ENCODE measurements around the gene S100A8.
"Not testable (repeated sequence)": the region's sequence is repeated elsewhere in the genome, so short reads cannot be mapped to it uniquely, and the experiment has no call there.

Gene S100A8

DNA sequence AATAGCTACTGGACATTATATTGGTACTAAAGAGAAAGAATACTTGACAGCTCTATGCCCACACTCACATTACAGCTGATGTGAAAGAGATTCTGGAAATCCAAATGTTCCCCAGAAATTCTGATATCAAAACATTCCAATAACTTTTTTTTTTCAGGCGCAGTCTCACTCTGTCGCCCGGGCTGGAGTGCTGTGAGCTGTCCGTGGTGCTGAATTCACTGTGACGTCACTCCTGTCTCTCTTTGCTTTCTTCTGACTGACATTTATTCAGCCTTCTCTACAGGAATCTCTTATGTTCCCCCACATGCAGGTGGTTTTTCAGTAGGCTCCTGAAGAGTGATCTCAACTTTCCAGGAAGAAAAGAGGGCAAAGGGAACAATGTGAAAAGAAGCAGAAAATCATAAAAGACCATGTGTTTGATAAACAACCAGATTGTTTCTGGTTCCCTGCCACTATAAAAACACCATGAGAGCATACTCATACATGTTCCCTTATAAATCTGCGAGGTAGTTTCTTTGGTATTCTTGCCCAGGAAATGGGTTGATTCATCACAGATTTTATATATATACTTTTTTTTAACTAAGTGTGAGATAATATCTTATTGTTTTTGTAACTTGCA, 31.7 kb upstream of the S100A8 start:
- ATAC-seq (no peak), DNase-seq (peak; percentile 35 to 41)
- no peaks in the 10 kb centered on the region for H3K9me3 Mint-ChIP-seq
- peak overlapping the region in 1 of 2 donors; percentile 46 for H3K27ac Mint-ChIP-seq
- no peaks in the 10 kb centered on the region for H3K4me1 Mint-ChIP-seq
- H3K4me3 Mint-ChIP-seq: no peak overlapping the region
- H3K27me3 Mint-ChIP-seq: peaks cover 49% of the 10 kb centered on the region

DNA sequence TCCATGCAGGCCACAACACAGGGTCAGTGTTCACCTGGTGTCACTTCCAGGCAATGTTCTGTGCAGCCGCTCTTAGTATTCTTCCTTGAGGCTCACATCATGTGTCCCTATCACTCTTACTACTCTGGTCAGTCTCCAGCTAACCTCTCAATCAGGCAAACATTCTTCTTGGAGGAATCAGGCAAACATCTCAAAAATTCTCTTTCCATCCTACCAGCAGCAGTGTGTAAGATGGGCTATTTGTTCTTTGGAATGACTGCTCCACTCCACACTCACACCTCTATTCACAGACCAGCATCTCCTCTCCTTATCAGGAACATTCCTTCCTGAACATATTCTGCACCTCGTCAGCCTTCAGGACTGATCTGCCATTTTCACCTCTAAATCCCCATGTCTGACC, 29.4 kb upstream of the S100A8 start:
- no peaks in the 10 kb centered on the region for H3K4me1 Mint-ChIP-seq
- ATAC-seq (no peak), DNase-seq (no peak)
- peaks cover 27% of the 10 kb centered on the region for H3K27me3 Mint-ChIP-seq
- no peak overlapping the region for H3K4me3 Mint-ChIP-seq
- H3K9me3 Mint-ChIP-seq: no peaks in the 10 kb centered on the region
- H3K27ac Mint-ChIP-seq: no peak overlapping the region

DNA sequence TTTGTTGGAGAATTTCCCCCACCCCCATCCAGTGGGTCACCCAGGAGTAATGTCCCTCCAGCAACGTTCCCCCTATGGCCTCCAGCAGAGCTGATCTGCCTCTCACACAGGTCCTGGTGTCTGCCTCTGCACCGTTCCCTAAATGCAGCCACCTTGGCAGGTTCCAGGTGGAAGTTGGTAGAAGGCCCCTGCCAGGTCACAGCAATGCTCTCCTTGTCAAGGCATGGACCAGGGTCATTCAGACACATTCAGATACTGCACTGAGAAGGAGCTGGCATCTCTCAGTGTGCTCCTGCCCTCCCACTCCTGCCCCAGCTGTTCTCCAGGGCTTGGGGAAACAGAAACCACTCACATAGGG, 28.5 kb upstream of the S100A8 start:
- peaks cover 20% of the 10 kb centered on the region for H3K27me3 Mint-ChIP-seq
- not testable (repeated sequence) for H3K4me3 Mint-ChIP-seq, H3K27ac Mint-ChIP-seq, DNase-seq, H3K4me1 Mint-ChIP-seq, ATAC-seq, H3K9me3 Mint-ChIP-seq

DNA sequence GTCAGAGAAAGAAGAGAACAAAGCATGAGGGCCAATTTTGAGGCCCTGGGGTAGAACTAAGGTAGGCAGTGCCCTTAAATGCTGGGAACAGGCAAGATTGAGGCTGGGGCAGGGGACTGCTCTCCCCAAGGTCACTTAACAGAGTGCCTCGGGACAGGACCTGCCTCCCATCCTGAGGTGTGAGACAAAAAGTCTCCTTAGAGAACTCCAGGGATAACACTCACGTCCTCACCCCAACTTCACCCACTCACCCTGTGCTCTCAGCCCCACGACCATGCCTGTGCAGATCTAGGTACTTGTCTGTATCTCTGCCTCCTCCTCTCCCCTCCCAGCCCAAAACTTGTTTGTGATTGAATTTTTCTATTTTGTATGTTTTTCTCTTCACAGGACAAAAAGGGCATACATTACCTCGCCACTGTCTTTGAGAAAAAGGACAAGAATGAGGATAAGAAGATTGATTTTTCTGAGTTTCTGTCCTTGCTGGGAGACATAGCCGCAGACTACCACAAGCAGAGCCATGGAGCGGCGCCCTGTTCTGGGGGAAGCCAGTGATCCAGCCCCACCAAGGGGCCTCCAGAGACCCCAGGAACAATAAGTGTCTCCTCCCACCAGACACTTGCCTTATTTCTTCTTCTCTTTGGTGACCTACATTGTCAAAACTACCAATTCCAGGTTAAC, 28.0 kb upstream of the S100A8 start:
- not testable (repeated sequence) for H3K4me1 Mint-ChIP-seq, H3K4me3 Mint-ChIP-seq, ATAC-seq, H3K9me3 Mint-ChIP-seq, H3K27ac Mint-ChIP-seq, DNase-seq
- H3K27me3 Mint-ChIP-seq: peaks cover 20% of the 10 kb centered on the region

DNA sequence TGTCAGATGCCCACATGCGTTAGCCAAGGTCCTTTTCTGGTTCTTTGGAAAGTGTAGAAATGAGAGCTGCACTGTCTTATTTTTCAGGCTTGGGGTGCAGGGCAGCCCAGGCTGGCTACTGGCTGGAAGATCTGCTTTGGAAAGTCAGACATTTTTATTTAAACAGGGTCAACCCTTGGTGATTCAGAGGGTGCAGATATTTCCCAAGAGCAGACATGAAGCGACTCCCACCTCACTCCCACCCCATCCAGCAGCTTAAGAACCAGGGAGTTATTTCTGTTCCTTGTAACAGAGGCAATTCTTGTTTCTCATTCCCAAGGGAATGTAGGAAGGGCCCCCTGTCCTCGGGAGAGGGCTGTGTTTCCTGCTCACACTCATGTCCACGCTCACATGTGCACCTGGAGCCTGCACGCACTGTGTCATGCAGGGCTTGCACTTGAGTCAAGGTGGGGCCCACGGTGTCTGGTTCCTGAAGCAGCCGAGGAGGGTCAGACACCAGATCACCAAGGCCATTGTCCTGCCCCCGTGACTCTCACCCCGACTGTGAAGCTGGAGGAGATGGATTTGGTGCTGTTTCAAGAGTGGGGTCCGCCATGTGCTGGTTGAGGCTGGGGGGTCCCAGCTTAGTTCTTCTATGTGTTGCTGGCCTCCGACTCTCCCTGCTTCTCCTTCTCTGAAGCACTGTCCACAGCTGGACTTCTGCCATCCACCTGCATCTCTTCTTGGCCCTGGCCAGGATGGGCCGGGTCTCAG, 26.4 kb upstream of the S100A8 start:
- Mint-ChIP-seq H3K27ac (no peak overlapping the region), H3K9me3 (no peaks in the 10 kb centered on the region)
- no peak for ATAC-seq

DNA sequence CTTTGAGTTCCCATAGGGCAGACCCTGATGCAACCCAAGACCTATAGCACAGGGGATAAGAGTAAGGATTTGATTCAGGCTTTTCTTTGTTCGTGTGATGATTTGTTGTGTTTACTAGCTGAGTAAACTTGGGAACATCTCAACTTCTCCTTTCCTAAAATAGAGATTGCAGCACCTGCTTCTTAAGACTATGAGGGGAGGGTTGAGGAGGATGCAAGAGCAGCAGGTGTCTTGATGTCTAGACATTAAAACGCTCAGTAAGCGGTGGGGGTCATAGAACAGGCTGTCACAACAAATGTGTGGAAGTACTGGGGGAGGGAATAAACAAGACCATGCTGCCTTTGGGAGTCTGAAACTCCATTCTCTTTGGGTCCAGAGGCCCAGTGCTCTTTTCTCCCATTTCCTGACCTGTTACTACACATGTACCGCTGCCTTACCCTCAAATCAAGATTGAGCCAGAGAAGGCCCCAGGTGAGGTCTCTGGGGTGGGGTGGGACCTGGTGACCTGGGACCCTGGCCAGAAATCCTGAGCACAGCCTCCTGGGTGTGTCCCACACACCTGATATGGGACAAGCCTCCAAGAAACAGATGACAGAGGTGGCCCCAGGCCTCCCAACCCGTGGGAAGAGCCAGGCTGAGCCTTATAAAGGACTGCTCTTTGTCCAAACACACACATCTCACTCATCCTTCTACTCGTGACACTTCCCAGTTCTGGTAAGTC, 25.1 kb upstream of the S100A8 start, which contains the start of gene S100A7A:
Gene S100A7A (plus strand): TSS at position 671 of the 721 bp plus-strand sequence. CDS start 1,563 bp downstream, outside the sequence.
- Mint-ChIP-seq H3K9me3 (no peaks in the 10 kb centered on the region), H3K27me3 (peaks cover 16% of the 10 kb centered on the region), H3K27ac (no peak within 1 kb of the TSS), H3K4me3 (no peak within 1 kb of the TSS), H3K4me1 (no peaks in the 10 kb centered on the region)
- no peak for ATAC-seq
- DNase-seq: no peak

More for the DNA sequence above, 26.4 kb upstream of the S100A8 start:
- Mint-ChIP-seq H3K27me3 (peaks cover 20% of the 10 kb centered on the region), H3K4me1 (no peaks in the 10 kb centered on the region), H3K4me3 (no peak overlapping the region)
- no peak for DNase-seq

DNA sequence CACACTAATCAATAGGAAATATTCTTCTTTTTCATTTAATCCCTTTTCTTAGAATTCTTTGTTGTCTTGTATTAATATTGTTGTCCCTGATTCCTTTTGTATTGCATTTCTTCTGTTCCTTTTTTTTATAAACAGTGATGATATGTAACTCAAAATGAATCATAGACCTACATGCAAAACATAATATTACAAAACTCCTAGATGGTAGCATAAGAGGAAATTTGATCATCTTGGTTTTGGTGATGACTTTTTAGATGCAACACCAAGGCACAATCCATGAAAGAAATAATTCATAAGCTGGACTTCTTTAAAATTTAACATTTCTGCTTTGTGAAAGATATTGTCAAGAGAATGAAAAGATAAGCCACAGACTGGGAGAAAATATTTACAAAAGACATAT, 23.1 kb upstream of the S100A8 start:
- not testable (repeated sequence) for H3K4me1 Mint-ChIP-seq, H3K9me3 Mint-ChIP-seq, DNase-seq, ATAC-seq, H3K27ac Mint-ChIP-seq, H3K4me3 Mint-ChIP-seq
- peaks cover 10% of the 10 kb centered on the region for H3K27me3 Mint-ChIP-seq

DNA sequence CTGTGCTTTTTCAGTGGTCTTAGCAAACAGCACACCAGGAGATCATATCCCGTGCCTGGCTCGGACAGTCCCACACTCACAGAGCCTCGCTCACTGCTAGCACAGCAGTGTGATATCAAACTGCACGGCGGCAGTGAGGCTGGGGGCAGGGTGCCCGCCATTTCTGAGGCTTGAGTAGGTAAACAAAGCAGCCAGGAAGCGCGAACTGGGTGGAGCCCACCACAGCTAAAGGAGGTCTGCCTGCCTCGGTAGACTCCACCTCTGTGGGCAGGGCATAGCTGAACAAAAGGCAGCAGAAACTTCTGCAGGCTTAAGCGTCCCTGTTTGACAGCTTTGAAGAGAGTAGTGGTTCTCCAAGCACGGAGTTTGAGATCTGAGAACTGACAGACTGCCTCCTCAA, 16.4 kb upstream of the S100A8 start:
- not testable (repeated sequence) for H3K4me1 Mint-ChIP-seq, H3K9me3 Mint-ChIP-seq, H3K27ac Mint-ChIP-seq, DNase-seq, H3K4me3 Mint-ChIP-seq, ATAC-seq
- H3K27me3 Mint-ChIP-seq: peaks cover 10% of the 10 kb centered on the region

DNA sequence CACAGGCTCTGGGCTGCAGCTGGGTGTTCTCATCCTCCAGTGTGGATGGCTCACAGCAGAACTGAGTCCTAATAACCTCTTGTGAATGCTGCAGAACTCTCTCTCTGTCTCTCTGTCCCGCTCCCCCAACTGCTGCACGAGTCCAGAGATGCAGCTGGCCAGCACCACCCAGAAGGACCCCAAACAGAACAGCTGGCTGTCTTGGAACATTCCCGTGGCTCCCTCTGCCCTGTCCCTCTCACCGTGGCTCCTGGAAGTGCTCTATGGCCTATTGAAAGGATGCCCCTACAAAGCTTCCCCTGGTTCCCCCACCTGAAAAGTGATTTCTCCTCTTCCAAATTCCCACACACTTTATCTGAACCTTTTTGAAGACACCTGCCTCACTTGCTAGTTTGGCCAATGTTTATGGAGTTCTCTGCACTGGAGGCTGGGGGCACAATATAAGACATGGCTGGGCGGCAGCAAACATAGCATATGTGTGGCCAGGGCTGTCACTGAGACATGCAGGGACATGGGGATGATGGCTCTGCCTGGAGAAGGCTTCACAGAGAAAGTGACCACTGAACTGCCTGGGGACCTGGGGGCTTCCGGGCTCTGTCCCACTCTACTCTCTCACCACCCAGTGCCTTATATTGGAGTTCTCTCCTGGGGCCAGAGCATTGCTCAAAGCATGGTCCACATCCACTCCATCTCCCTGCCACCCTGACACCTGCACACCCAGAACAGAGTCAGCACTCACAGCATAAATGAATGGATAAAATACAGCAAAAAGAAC, 15.1 kb upstream of the S100A8 start:
- not testable (repeated sequence) for ATAC-seq, H3K9me3 Mint-ChIP-seq, H3K4me3 Mint-ChIP-seq, H3K4me1 Mint-ChIP-seq, DNase-seq
- peaks cover 10% of the 10 kb centered on the region for H3K27me3 Mint-ChIP-seq
- H3K27ac Mint-ChIP-seq: peak overlapping the region in 1 of 2 donors; percentile 36

DNA sequence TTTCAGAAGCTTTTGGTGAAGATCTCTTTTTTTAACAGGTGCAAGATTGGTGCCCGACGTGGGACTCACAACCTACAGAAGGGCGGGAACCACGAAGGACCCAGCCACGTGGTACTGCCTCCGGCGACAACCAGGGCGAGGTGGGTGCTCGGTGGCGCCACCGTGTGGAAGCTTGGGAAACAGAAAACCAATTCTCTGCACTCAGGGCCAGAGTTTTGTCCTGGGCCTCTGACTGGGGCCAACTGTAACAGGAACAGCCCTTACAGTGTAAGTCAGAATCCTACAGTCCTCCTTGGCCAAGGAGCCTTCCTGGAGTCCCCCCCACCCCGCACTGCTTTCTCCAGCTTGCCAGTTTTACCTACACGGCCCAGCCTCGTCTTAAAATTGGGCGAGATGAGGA, 13.9 kb upstream of the S100A8 start:
- Mint-ChIP-seq H3K27me3 (peaks cover 4% of the 10 kb centered on the region), H3K9me3 (peaks cover 0 to 5% of the 10 kb centered on the region in 2 donors), H3K4me1 (peaks cover 6% of the 10 kb centered on the region), H3K4me3 (no peak overlapping the region), H3K27ac (no peak overlapping the region)
- ATAC-seq: peak; percentile 74
- DNase-seq: peak; percentile 48 to 58

DNA sequence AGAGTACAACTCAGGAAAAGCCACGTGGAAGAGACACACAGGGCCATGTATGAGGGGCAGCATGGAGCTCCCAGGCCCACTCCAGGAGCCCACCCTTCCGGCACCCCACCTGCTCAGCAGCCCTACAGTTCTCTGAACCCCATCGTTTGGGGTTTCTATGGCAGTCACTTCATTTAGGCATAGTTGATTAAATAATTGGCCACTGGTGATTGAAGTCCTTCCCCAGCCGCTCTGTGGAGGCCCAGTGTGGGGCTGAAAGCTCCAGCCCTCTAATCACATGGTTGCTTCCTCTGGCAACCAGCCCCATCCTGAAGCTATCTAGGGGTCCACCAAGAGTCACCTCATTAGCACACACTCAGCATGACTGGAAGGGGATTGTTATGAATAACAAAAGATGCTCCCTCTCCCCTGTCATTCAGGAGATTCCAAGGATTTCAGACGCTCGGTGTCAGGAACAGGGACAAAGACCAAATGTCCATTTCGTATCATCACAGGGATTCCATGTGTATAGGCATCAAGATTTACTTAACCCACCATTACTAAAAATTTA, 13.3 kb upstream of the S100A8 start:
- Mint-ChIP-seq H3K27me3 (no peaks in the 10 kb centered on the region), H3K4me1 (peaks cover 6% of the 10 kb centered on the region)

DNA sequence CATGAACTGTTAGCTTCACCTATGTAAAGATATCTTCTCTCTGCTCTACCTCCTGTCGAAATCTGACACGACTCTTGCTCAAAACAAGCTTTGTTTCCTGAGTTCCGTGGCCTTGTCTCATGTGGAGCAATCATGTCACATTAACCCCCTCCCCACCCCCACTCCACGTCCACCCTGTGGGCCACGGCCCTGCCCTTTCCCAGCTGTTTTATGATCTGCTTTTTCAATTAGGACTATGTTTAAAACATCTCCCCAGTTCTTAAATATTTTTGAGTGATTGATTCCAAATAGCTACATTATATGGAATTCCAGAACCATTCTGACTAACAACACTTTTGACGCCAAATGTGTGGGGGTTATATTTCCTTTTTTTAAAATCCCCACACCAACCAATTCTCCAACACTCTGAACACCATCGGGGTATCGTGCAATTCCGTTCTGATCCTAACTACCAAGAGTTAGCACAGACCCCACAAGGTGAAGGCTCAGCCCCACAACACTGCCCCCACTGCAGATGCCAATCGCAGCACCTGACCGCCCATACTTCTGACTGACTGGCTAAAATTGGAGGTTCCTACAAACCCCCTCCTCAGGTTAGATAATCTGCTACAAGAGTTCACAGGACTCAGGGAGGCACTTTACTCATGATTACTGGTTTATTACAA, 12.7 kb upstream of the S100A8 start:
- H3K9me3 Mint-ChIP-seq: peaks cover 0 to 5% of the 10 kb centered on the region in 2 donors
- no peak overlapping the region for H3K4me3 Mint-ChIP-seq
- ATAC-seq (no peak), DNase-seq (no peak)
- no peaks in the 10 kb centered on the region for H3K27me3 Mint-ChIP-seq
- H3K27ac Mint-ChIP-seq: no peak overlapping the region
- peaks cover 6% of the 10 kb centered on the region for H3K4me1 Mint-ChIP-seq

More for the DNA sequence above, 13.3 kb upstream of the S100A8 start:
- Mint-ChIP-seq H3K4me3 (no peak overlapping the region), H3K27ac (no peak overlapping the region), H3K9me3 (peaks cover 0 to 5% of the 10 kb centered on the region in 2 donors)
- ATAC-seq: no peak
- DNase-seq: no peak

DNA sequence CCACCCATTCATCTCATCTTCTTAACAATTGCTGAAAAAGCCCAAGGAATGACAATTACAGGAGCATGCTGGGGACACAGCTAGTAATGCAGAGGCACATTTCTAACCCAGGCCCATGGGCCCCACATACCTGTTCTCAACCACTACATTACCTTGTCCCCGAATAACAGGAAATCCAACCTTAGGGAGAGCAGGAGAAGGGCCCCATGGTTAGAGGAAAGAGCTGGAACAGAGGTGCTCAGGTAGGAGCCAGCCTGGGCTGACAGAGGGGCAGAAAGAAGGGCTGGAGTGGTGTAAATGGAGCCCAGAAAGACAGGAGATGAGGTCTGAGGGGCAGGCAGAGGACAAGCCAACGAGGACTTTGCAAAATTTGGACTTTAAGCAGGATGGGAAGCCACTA, 11.4 kb upstream of the S100A8 start:
- Mint-ChIP-seq H3K27me3 (no peaks in the 10 kb centered on the region), H3K27ac (peak overlapping the region in 1 of 2 donors; percentile 7), H3K9me3 (no peaks in the 10 kb centered on the region), H3K4me1 (peaks cover 6% of the 10 kb centered on the region), H3K4me3 (no peak overlapping the region)
- no peak for ATAC-seq
- DNase-seq: no peak

DNA sequence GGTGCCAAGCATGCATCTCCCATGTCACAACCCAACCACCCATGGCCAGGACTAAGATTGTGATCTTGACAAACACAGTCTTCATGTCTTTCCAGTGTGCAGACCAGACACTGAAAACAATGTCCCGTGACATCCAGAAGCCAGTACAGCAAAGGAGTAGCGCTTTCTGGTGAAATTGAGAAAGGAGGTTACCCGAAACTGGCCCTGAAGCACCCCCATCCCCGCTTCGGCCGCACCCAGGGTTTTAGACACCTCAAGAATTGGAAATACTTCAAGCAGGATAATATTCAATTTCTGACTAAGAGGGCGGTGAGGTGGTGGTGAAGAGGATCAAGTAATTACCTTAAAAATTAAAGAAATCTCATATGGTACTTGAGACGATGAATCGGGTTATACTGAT, 10.6 kb upstream of the S100A8 start:
- Mint-ChIP-seq H3K27me3 (no peaks in the 10 kb centered on the region), H3K4me3 (no peak overlapping the region), H3K4me1 (peaks cover 2% of the 10 kb centered on the region), H3K9me3 (no peaks in the 10 kb centered on the region), H3K27ac (no peak overlapping the region)
- ATAC-seq (no peak), DNase-seq (no peak)

All from stimulated activated naive CD8-positive, alpha-beta T cell treated with anti-CD3 and anti-CD28 coated beads, Interleukin-15, amount 100 ng/mL, for 72 hours (primary cell).